Ishikawa (cell line): Measurements from ENCODE around the gene SLC29A1.
A peak's percentile ranks its signal among the peaks of the same experiment; 100 is the strongest.

Source experiments
- CEBPB ChIP-seq: IDR thresholded peaks from 2 replicates; pipeline ENCODE4 v1.6.1; 2012
- CREB1 ChIP-seq: IDR thresholded peaks from 2 replicates; pipeline ENCODE4 v1.6.1; 2012; ENCODE audit warnings: low read depth
- EGR1 ChIP-seq: IDR thresholded peaks from 2 replicates; pipeline ENCODE4 v1.6.1; 2012
- EP300 ChIP-seq: IDR thresholded peaks from 2 replicates; pipeline ENCODE4 v1.6.1; 2012; ENCODE audit warnings: borderline replicate concordance
- FOXM1 ChIP-seq: IDR thresholded peaks from 2 replicates; pipeline ENCODE4 v1.6.1; 2012; ENCODE audit warnings: low read depth, borderline replicate concordance
- NFIC ChIP-seq: IDR thresholded peaks from 2 replicates; pipeline ENCODE4 v1.6.1; 2012
- RAD21 ChIP-seq: IDR thresholded peaks from 2 replicates; pipeline ENCODE4 v1.6.1; 2012; ENCODE audit warnings: low read depth
- TCF12 ChIP-seq: IDR thresholded peaks from 2 replicates; pipeline ENCODE4 v1.6.1; 2012; ENCODE audit warnings: low read depth
- TEAD4 ChIP-seq: IDR thresholded peaks from 2 replicates; pipeline ENCODE4 v1.6.1; 2012
- YY1 ChIP-seq: IDR thresholded peaks from 2 replicates; pipeline ENCODE4 v1.6.1; 2012; ENCODE audit warnings: low read depth
- TF ChIP-seq, protein P1 (sequence below): IDR thresholded peaks from 2 replicates; pipeline ENCODE4 v1.6.1; 2012; ENCODE audit warnings: low read depth, mild to moderate bottlenecking
- TF ChIP-seq, protein P2 (sequence below): IDR thresholded peaks from 2 replicates; pipeline ENCODE4 v1.6.1; 2012

DNA sequence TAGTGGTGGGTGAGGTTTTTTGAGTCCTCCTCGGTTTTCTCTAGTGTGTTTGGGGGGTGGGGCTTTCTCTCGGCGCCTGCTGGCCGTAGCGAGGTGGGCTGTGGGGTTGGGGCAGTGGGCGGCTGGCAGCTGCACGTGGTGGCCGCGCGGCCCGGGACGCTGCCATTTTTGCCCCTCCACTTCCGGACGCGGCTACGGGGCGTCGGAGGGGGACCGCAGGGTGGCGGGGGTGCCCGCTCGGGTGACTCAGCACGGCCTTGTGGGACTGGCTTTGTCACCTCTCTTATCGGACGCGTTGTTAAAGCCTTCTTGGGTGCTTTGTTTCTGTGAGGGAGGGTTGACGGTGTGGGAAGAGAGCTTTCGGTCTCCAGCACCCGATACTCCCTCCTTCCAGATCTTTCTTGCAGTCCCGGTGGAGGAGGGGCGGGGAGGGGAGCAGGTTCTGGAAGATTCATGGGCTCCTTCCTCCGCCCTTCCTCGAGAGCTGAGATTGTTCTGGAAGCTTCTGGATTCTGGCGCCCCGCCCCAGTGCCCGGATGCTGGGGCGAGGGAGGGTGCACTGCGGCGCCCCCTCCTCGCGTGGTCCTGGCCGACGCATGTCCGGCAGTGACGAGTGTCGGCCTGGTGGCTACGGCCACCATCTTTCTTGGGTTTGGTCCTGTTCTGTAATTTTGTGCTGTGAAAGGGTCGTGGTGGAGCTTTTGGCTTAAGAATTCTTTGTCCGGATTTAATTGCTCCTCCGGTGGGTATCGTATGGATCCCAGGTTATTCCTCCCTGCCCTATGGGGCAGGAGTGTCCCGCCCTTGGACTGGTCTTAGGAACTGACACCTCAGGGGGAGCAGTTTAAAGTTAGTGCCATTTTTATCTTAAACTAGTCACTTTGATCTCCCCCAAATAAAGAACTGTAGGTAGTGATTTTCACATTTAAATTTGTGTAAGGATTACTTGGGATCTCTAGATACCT lies 24.2 kb downstream of the SLC29A1 start:
- TF ChIP-seq RAD21 (no peak), EP300 (no peak), EGR1 (no peak), CEBPB (no peak), CREB1 (no peak), TEAD4 (no peak), TCF12 (no peak; the same call in 1 of the 2 replicates), FOXM1 (no peak), NFIC (no peak), YY1 (peak; percentile 84)
- TF ChIP-seq, protein P1, sequence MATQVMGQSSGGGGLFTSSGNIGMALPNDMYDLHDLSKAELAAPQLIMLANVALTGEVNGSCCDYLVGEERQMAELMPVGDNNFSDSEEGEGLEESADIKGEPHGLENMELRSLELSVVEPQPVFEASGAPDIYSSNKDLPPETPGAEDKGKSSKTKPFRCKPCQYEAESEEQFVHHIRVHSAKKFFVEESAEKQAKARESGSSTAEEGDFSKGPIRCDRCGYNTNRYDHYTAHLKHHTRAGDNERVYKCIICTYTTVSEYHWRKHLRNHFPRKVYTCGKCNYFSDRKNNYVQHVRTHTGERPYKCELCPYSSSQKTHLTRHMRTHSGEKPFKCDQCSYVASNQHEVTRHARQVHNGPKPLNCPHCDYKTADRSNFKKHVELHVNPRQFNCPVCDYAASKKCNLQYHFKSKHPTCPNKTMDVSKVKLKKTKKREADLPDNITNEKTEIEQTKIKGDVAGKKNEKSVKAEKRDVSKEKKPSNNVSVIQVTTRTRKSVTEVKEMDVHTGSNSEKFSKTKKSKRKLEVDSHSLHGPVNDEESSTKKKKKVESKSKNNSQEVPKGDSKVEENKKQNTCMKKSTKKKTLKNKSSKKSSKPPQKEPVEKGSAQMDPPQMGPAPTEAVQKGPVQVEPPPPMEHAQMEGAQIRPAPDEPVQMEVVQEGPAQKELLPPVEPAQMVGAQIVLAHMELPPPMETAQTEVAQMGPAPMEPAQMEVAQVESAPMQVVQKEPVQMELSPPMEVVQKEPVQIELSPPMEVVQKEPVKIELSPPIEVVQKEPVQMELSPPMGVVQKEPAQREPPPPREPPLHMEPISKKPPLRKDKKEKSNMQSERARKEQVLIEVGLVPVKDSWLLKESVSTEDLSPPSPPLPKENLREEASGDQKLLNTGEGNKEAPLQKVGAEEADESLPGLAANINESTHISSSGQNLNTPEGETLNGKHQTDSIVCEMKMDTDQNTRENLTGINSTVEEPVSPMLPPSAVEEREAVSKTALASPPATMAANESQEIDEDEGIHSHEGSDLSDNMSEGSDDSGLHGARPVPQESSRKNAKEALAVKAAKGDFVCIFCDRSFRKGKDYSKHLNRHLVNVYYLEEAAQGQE: no peak
- TF ChIP-seq, protein P2, sequence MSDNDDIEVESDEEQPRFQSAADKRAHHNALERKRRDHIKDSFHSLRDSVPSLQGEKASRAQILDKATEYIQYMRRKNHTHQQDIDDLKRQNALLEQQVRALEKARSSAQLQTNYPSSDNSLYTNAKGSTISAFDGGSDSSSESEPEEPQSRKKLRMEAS: peak; percentile 88
